Prostate gland (tissue), 2 donors: ENCODE results near the gene ZSWIM5.

Experiments
- POLR2A ChIP-seq: fragments of 450-650 bp; IDR thresholded peaks from one replicate; pipeline ENCODE4 v1.6.1; 2016; ENCODE audit warnings: antibody characterized with exemption, mild to moderate bottlenecking
- POLR2AphosphoS5 ChIP-seq: sonication (generic); formaldehyde crosslinking; IDR thresholded peaks from one replicate; pipeline ENCODE4 v1.6.1; 2017; ENCODE audit warnings: antibody characterized with exemption
- TF ChIP-seq, protein P1 (sequence below), 4 experiments: fragments of 200-600 bp in 2 of 4; fragments of 450-650 bp in 2 of 4; sonication (generic) in 2 of 4; IDR thresholded peaks; 1 replicate in 3 of 4; 2 replicates in 1 of 4; pipeline ENCODE4 v1.5.1; 2016 to 2019; ENCODE audit warnings: antibody characterized with exemption in 4 of 4, mild to moderate bottlenecking in 2 of 4, moderate library complexity in 2 of 4

DNA sequence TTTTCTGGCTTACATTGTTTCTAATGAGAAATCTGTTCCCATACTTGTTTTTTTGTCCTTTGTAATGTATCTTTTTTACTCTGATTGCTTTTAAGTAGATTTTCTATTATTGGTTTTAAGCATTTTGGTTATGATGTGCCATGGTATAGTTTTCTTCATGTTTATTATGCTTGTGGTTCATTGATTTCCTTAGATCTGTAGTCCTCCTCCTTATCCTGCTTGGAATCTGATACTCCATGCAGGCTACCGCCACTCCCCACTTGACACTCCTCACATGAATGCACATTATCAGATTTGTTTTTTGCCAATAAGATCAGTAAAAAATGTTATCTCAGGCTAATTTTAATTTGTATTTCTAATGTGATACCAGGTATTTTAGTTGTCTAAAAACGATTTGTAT, 173.6 kb downstream of the ZSWIM5 start:
- TF ChIP-seq, protein P1, sequence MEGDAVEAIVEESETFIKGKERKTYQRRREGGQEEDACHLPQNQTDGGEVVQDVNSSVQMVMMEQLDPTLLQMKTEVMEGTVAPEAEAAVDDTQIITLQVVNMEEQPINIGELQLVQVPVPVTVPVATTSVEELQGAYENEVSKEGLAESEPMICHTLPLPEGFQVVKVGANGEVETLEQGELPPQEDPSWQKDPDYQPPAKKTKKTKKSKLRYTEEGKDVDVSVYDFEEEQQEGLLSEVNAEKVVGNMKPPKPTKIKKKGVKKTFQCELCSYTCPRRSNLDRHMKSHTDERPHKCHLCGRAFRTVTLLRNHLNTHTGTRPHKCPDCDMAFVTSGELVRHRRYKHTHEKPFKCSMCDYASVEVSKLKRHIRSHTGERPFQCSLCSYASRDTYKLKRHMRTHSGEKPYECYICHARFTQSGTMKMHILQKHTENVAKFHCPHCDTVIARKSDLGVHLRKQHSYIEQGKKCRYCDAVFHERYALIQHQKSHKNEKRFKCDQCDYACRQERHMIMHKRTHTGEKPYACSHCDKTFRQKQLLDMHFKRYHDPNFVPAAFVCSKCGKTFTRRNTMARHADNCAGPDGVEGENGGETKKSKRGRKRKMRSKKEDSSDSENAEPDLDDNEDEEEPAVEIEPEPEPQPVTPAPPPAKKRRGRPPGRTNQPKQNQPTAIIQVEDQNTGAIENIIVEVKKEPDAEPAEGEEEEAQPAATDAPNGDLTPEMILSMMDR (IDR thresholded peaks at IDR 0.05): no peak
- TF ChIP-seq POLR2AphosphoS5 (no peak), POLR2A (no peak)
